EH (cell line): ENCODE data around the gene RSPH10B2.
A peak's percentile ranks its signal among the peaks of the same experiment; 100 is the strongest.
"Not testable (repeated sequence)": the region's sequence is repeated elsewhere in the genome, so short reads cannot be mapped to it uniquely, and the experiment has no call there.

Experiments
- DNase-seq: peaks from one replicate; pipeline ENCODE4 v3.0.0-alpha.2; 2015; ENCODE audit warnings: low read depth

Gene RSPH10B2

GRCh38 chr7:6789353-6789752 is 35.5 kb downstream of the RSPH10B2 start:
- DNase-seq, result not testable (repeated sequence)

- peak; percentile 62 for DNase-seq
Measured at GRCh38 chr7:6792113-6792872, 38.4 kb downstream of the RSPH10B2 start.

- not testable (repeated sequence) for DNase-seq
Measured at GRCh38 chr7:6794276-6794675, 40.4 kb downstream of the RSPH10B2 start.

- DNase-seq, result not testable (repeated sequence)
Measured at GRCh38 chr7:6797218-6797617, 43.3 kb downstream of the RSPH10B2 start.

GRCh38 chr7:6798047-6798446 is 44.1 kb downstream of the RSPH10B2 start:
- not testable (repeated sequence) for DNase-seq

GRCh38 chr7:6799887-6800286 is 46.0 kb downstream of the RSPH10B2 start:
- not testable (repeated sequence) for DNase-seq

GRCh38 chr7:6800331-6800730 is 46.4 kb downstream of the RSPH10B2 start:
- DNase-seq, result not testable (repeated sequence)

- DNase-seq, result not testable (repeated sequence)
Measured at GRCh38 chr7:6807393-6807918, 53.6 kb downstream of the RSPH10B2 start.

- DNase-seq, result not testable (repeated sequence)
Measured at GRCh38 chr7:6807959-6808358, 54.1 kb downstream of the RSPH10B2 start.

GRCh38 chr7:6813011-6813410 is 59.1 kb downstream of the RSPH10B2 start:
- DNase-seq, result not testable (repeated sequence)

GRCh38 chr7:6815470-6815869 is 61.6 kb downstream of the RSPH10B2 start:
- DNase-seq, result not testable (repeated sequence)

- DNase-seq, result not testable (repeated sequence)
Measured at GRCh38 chr7:6821622-6822021, 67.7 kb downstream of the RSPH10B2 start.

GRCh38 chr7:6825236-6826125 is 71.6 kb downstream of the RSPH10B2 start:
- not testable (repeated sequence) for DNase-seq

- peak; percentile 80 for DNase-seq
Measured at GRCh38 chr7:6826151-6826550, 72.2 kb downstream of the RSPH10B2 start, which contains the start of gene CCZ1B. TSS of gene CCZ1B (minus strand) at chr7:6826275. CDS start at chr7:6826197, 78 bp downstream.

- DNase-seq, result not testable (repeated sequence)
Measured at GRCh38 chr7:6827180-6827579, 73.3 kb downstream of the RSPH10B2 start.

GRCh38 chr7:6829616-6830015 is 75.7 kb downstream of the RSPH10B2 start:
- not testable (repeated sequence) for DNase-seq

GRCh38 chr7:6830026-6830425 is 76.1 kb downstream of the RSPH10B2 start:
- peak; percentile 16 for DNase-seq

GRCh38 chr7:6831018-6831725 is 77.3 kb downstream of the RSPH10B2 start:
- no peak for DNase-seq

- no peak for DNase-seq
Measured at GRCh38 chr7:6833636-6834035, 79.7 kb downstream of the RSPH10B2 start.

GRCh38 chr7:6835521-6835920 is 81.6 kb downstream of the RSPH10B2 start:
- not testable (repeated sequence) for DNase-seq

- not testable (repeated sequence) for DNase-seq
Measured at GRCh38 chr7:6837081-6837480, 83.2 kb downstream of the RSPH10B2 start.
